ENCODE data around the gene FGF14.

GRCh38 chr13:102346769-102347168 lies 55.1 kb downstream of the FGF14 start:
- TF ChIP-seq CTCF (IDR thresholded peaks at IDR 0.05) (no peak), POLR2A (IDR thresholded peaks at IDR 0.05) (no peak)

All from lower leg skin (tissue), 3 donors.